Measurements from ENCODE around the gene SHISA6.

SHISA6 gene

GRCh38 chr17:11349106-11349505 is 108.1 kb downstream of the SHISA6 start:
- DNase-seq (ENCODE audit: low spot score): no peak

- no peak for DNase-seq (ENCODE audit: low spot score)
Measured at GRCh38 chr17:11351479-11351878, 110.5 kb downstream of the SHISA6 start.

GRCh38 chr17:11353601-11354000 is 112.6 kb downstream of the SHISA6 start:
- no peak for DNase-seq (ENCODE audit: low spot score)

GRCh38 chr17:11356371-11356770 is 115.4 kb downstream of the SHISA6 start:
- no peak for DNase-seq (ENCODE audit: low spot score)

GRCh38 chr17:11363565-11364117 is 122.6 kb downstream of the SHISA6 start:
- no peak for DNase-seq (ENCODE audit: low spot score)

GRCh38 chr17:11366272-11366850 is 125.3 kb downstream of the SHISA6 start:
- DNase-seq (ENCODE audit: low spot score): no peak

GRCh38 chr17:11369575-11369974 is 128.6 kb downstream of the SHISA6 start:
- DNase-seq (ENCODE audit: low spot score): no peak

- no peak for DNase-seq (ENCODE audit: low spot score)
Measured at GRCh38 chr17:11372692-11373091, 131.7 kb downstream of the SHISA6 start.

- no peak for DNase-seq (ENCODE audit: low spot score)
Measured at GRCh38 chr17:11378506-11378905, 137.5 kb downstream of the SHISA6 start.

GRCh38 chr17:11380761-11381160 is 139.7 kb downstream of the SHISA6 start:
- no peak for DNase-seq (ENCODE audit: low spot score)

GRCh38 chr17:11383157-11383556 is 142.1 kb downstream of the SHISA6 start:
- DNase-seq (ENCODE audit: low spot score): no peak

- DNase-seq (ENCODE audit: low spot score): no peak
Measured at GRCh38 chr17:11384131-11384530, 143.1 kb downstream of the SHISA6 start.

GRCh38 chr17:11387610-11388009 is 146.6 kb downstream of the SHISA6 start:
- no peak for DNase-seq (ENCODE audit: low spot score)

- no peak for DNase-seq (ENCODE audit: low spot score)
Measured at GRCh38 chr17:11388054-11388453, 147.0 kb downstream of the SHISA6 start.

GRCh38 chr17:11389583-11389982 is 148.6 kb downstream of the SHISA6 start:
- DNase-seq (ENCODE audit: low spot score): no peak

- no peak for DNase-seq (ENCODE audit: low spot score)
Measured at GRCh38 chr17:11391134-11391533, 150.1 kb downstream of the SHISA6 start.

GRCh38 chr17:11404431-11405276 is 163.6 kb downstream of the SHISA6 start:
- DNase-seq (ENCODE audit: low spot score): no peak

GRCh38 chr17:11406716-11407115 is 165.7 kb downstream of the SHISA6 start:
- no peak for DNase-seq (ENCODE audit: low spot score)

- no peak for DNase-seq (ENCODE audit: low spot score)
Measured at GRCh38 chr17:11412654-11413053, 171.6 kb downstream of the SHISA6 start.

GRCh38 chr17:11418342-11418741 is 177.3 kb downstream of the SHISA6 start:
- DNase-seq (ENCODE audit: low spot score): no peak

GRCh38 chr17:11430751-11431150 is 189.7 kb downstream of the SHISA6 start:
- DNase-seq (ENCODE audit: low spot score): no peak

- DNase-seq (ENCODE audit: low spot score): no peak
Measured at GRCh38 chr17:11438673-11439072, 197.7 kb downstream of the SHISA6 start.

- no peak for DNase-seq (ENCODE audit: low spot score)
Measured at GRCh38 chr17:11441004-11441403, 200.0 kb downstream of the SHISA6 start.
